Adrenal gland (tissue), 12 donors: Measurements from ENCODE around the gene RAVER2. TPM values are rescaled to one million over a fixed set of nuclear protein-coding genes. Genes with fewer than 3 reads are reported as not detected.

ENCODE experiments used
- DNase-seq, 7 donors: peaks; one replicate each; pipeline ENCODE4 v3.0.0-alpha.2; 2019 to 2020
- H3K27ac ChIP-seq, 5 donors: fragments of 200-600 bp; sonication (generic) in 4 of 5; 1 replicate in 3 of 5; 2 replicates in 2 of 5; pipeline versions ENCODE4 v1.5.1 to v1.8.0; 2016 to 2020; ENCODE audit warnings: mild to moderate bottlenecking in 1 of 5
- H3K27me3 ChIP-seq: fragments of 200-600 bp; 2 replicates; pipeline ENCODE4 v1.8.0; 2021
- H3K36me3 ChIP-seq, 2 donors: fragments of 200-600 bp; replicated peaks in 1 of 2; 1 replicate in 1 of 2; 2 replicates in 1 of 2; pipeline versions ENCODE4 v1.5.1 to v1.8.0; 2018 to 2022
- H3K4me1 ChIP-seq, 2 donors: fragments of 200-600 bp; replicated peaks in 1 of 2; 1 replicate in 1 of 2; 2 replicates in 1 of 2; pipeline versions ENCODE4 v1.5.1 to v1.8.0; 2018 to 2021
- H3K4me3 ChIP-seq, 4 donors: fragments of 200-600 bp; sonication (generic) in 3 of 4; one replicate each; pipeline ENCODE4 v1.5.1; 2016 to 2018
- H3K9me3 ChIP-seq, 3 donors: fragments of 200-600 bp; sonication (generic) in 1 of 3; replicated peaks in 1 of 3; 1 replicate in 2 of 3; 2 replicates in 1 of 3; pipeline versions ENCODE4 v1.5.1 to v1.8.0; 2016 to 2021
- CTCF ChIP-seq, 6 experiments: fragments of 450-650 bp in 4 of 6; fragments of 200-600 bp in 2 of 6; sonication (generic) in 1 of 6; IDR thresholded peaks; 1 replicate in 5 of 6; 2 replicates in 1 of 6; pipeline versions ENCODE4 v1.5.1 to v1.8.0; 2016 to 2021; ENCODE audit warnings: antibody characterized with exemption in 6 of 6, mild to moderate bottlenecking in 2 of 6, moderate library complexity in 1 of 6
- POLR2A ChIP-seq, 2 donors: fragments of 450-650 bp; IDR thresholded peaks; one replicate each; pipeline ENCODE4 v1.6.1; 2017; ENCODE audit warnings: antibody characterized with exemption in 2 of 2, mild to moderate bottlenecking in 2 of 2, moderate library complexity in 1 of 2
- WGBS, 4 donors: extraction: QIAGEN DNeasy Blood & Tissue Kit in 2 of 4; methylation state at CpG; one replicate each; pipeline versions ENCODE4 v1.1.5 to v1.1.7; 2013 to 2017; 5-methylcytosine and 5-hydroxymethylcytosine counted together
- intact Hi-C, 2 donors: fragments of 100-400 bp; cut with DNase I; formaldehyde crosslinking; loops; one replicate each; pipeline versions ENCODE4 v1.14.1 to v1.15.0; 2022 to 2023
- polyA plus RNA-seq, 3 donors: library from polyadenylated mRNA; stranded (reverse); fragments of 200-250 nt in 2 of 3; fragments of 350-450 nt in 1 of 3; fragmentation: Illumina TruSeq in 1 of 3; extraction: RNeasy Lipid Tissue Mini Kit (QIAGEN cat#74804) in 1 of 3; gene quantifications; one replicate each; pipeline ENCODE4 v1.2.3, GENCODE V29; 2013 to 2014
- total RNA-seq, 9 donors: library from RNA; depleted of rRNA in 4 of 9; stranded (reverse); fragments of >200 nt in 4 of 9; fragments of 120-200 nt in 1 of 9; fragmentation: NEBNext Ultra II Directional in 1 of 9; extraction: Animal tissue kit (Norgen Biotek cat#: 25700) in 1 of 9; gene quantifications; one replicate each; pipeline versions ENCODE4 v1.1.0 to v1.2.4, GENCODE V29; 2013 to 2023
- donor health status: healthy with polysubstance abuse.
- donor health status: Bipolar disorder and iron deficiency.
- donor health status: DM: yes; HTN: yes; CAD: no.
- donor health status: DM: no; HTN: no; CAD: no.
- donor health status: DM: no; HTN: no; CAD: no.
- donor health status: DM: yes; HTN: yes; CAD: no.

Gene RAVER2
- total and polyA plus RNA-seq, 12 donors: 7.1 to 19.0 (median 12.4) TPM

GRCh38 chr1:64758233-64758632 is 13.4 kb downstream of the RAVER2 start:
- Histone ChIP-seq H3K27me3 (no peaks in the 10 kb centered on the region), H3K4me1 (no peaks in the 10 kb centered on the region), H3K4me3 (no peak overlapping the region), H3K27ac (no peak overlapping the region), H3K9me3 (no peaks in the 10 kb centered on the region), H3K36me3 (no peaks in the 10 kb centered on the region)
- no peak for TF ChIP-seq CTCF (IDR thresholded peaks at IDR 0.05)
- no peak for TF ChIP-seq POLR2A (IDR thresholded peaks at IDR 0.05)
- no peak for DNase-seq
- 96 to 100% (median 99%) methylated on average over 3 of the region's 3 CpGs for WGBS, 4 donors
- intact Hi-C loops: no loop called here

- Histone ChIP-seq H3K9me3 (no peaks in the 10 kb centered on the region), H3K4me3 (no peak overlapping the region), H3K36me3 (no peaks in the 10 kb centered on the region), H3K27ac (no peak overlapping the region), H3K4me1 (no peaks in the 10 kb centered on the region), H3K27me3 (no peaks in the 10 kb centered on the region)
- TF ChIP-seq CTCF (IDR thresholded peaks at IDR 0.05) (no peak), POLR2A (IDR thresholded peaks at IDR 0.05) (no peak)
- WGBS, 4 donors: 64 to 83% (median 78%) methylated on average over 1 of the region's 1 CpG
- intact Hi-C loops: loop anchor here in 1 of 2 donors (5.0 kb wide), 1 partner anchor 47 kb away; no protein-coding TSS in a partner anchor
- DNase-seq: no peak
Observed at GRCh38 chr1:64759968-64760367, 15.1 kb downstream of the RAVER2 start.

DNA sequence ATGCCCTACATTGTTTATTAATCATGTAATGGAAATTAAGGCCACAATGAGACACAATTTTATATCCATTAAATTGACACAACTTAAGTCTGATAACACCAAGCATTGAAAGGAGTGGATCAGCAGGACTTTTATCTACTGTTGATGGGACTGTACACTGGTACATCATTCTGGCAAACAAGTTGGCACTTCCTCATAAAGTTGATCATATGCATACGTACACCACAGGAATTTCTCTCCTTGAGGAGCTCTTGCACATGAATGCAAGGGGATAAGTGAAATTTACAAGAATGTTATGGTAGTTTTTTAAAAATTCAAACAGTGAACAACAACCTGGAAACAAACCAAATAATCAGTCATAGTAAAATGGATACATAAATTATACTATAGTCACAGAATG is 20.1 kb downstream of the RAVER2 start:
- no peaks in the 10 kb centered on the region for H3K9me3 ChIP-seq
- H3K27me3 ChIP-seq: no peaks in the 10 kb centered on the region
- WGBS, 4 donors: 86 to 92% (median 90%) methylated on average over 1 of the region's 1 CpG

DNA sequence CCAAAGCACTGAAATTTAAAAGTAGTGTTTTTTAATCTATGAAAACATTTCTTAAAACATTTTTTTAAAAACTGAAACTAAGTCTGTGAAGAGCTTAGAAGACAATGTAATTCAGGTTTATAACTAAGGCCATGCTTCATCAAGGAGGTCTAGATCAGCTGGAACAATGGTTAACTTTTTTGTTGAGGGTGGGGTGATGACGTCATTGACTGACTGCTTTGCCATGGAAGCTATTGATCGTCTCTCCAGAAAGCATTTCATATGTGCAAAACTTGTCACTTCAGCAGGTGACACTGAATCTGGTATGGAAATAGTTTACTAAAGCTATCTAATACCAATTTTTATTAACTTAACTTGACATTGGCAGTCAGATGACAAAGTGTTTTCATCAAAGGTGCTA is 21.0 kb downstream of the RAVER2 start:
- 67 to 82% (median 73%) methylated on average over 2 of the region's 2 CpGs for WGBS, 4 donors
- intact Hi-C loops: no loop called here
- no peak overlapping the region for H3K4me3 ChIP-seq
- no peaks in the 10 kb centered on the region for H3K9me3 ChIP-seq
- H3K27me3 ChIP-seq: no peaks in the 10 kb centered on the region
- TF ChIP-seq POLR2A (IDR thresholded peaks at IDR 0.05) (no peak), CTCF (IDR thresholded peaks at IDR 0.05) (no peak)
- no peaks in the 10 kb centered on the region for H3K36me3 ChIP-seq
- H3K27ac ChIP-seq: no peak overlapping the region
- DNase-seq: no peak
- no peaks in the 10 kb centered on the region for H3K4me1 ChIP-seq

More for the DNA sequence above, 20.1 kb downstream of the RAVER2 start:
- TF ChIP-seq CTCF (IDR thresholded peaks at IDR 0.05) (no peak), POLR2A (IDR thresholded peaks at IDR 0.05) (no peak)
- H3K4me3 ChIP-seq: no peak overlapping the region
- H3K27ac ChIP-seq: no peak overlapping the region
- intact Hi-C loops: no loop called here
- no peak for DNase-seq
- no peaks in the 10 kb centered on the region for H3K4me1 ChIP-seq
- H3K36me3 ChIP-seq: no peaks in the 10 kb centered on the region
